SK-N-MC (cell line): ENCODE results near the gene FAM131C.
A peak's percentile ranks its signal among the peaks of the same experiment; 100 is the strongest.

Experiments
- DNase-seq: peaks from one replicate; pipeline ENCODE4 v3.0.0-alpha.2; 2011; ENCODE audit warnings: low read depth, low spot score
- H3K27ac ChIP-seq: fragments of 200-600 bp; sonication (generic); 2 replicates; pipeline ENCODE4 v1.5.1; 2016; ENCODE audit warnings: mixed run types
- H3K36me3 ChIP-seq: fragments of 200-600 bp; sonication (generic); 2 replicates; pipeline ENCODE4 v1.6.1; 2017; ENCODE audit warnings: antibody characterized with exemption, low read length, mixed read lengths; ENCODE audit not compliant: insufficient read depth
- H3K4me3 ChIP-seq: fragments of 200-600 bp; sonication (generic); 2 replicates; pipeline ENCODE4 v1.5.1; 2016
- H3K9ac ChIP-seq: fragments of 200-600 bp; sonication (generic); 2 replicates; pipeline ENCODE4 v1.8.0; 2017; ENCODE audit warnings: mixed run types, mixed read lengths; ENCODE audit not compliant: insufficient read length
- H3K9me3 ChIP-seq: fragments of 200-600 bp; sonication (generic); 2 replicates; pipeline ENCODE4 v1.6.1; 2017; ENCODE audit warnings: low read depth, mild to moderate bottlenecking, antibody characterized with exemption, low read length, moderate library complexity, mixed read lengths
- EZH2 ChIP-seq: fragments of 200-600 bp; sonication (generic); IDR thresholded peaks from one replicate; pipeline ENCODE4 v1.6.1; 2017; ENCODE audit warnings: antibody characterized with exemption
- FOXP2 ChIP-seq: optimal IDR thresholded peaks from 2 replicates; pipeline ENCODE3; 2011; ENCODE audit warnings: mild to moderate bottlenecking, moderate library complexity; ENCODE audit not compliant: insufficient read depth; ENCODE audit errors: extremely low read length, control extremely low read depth
- POLR2AphosphoS5 ChIP-seq: IDR thresholded peaks from 2 replicates; pipeline ENCODE4 v1.6.1; 2012; ENCODE audit warnings: mild to moderate bottlenecking, low read depth, low read length, borderline replicate concordance

The FAM131C gene

DNA sequence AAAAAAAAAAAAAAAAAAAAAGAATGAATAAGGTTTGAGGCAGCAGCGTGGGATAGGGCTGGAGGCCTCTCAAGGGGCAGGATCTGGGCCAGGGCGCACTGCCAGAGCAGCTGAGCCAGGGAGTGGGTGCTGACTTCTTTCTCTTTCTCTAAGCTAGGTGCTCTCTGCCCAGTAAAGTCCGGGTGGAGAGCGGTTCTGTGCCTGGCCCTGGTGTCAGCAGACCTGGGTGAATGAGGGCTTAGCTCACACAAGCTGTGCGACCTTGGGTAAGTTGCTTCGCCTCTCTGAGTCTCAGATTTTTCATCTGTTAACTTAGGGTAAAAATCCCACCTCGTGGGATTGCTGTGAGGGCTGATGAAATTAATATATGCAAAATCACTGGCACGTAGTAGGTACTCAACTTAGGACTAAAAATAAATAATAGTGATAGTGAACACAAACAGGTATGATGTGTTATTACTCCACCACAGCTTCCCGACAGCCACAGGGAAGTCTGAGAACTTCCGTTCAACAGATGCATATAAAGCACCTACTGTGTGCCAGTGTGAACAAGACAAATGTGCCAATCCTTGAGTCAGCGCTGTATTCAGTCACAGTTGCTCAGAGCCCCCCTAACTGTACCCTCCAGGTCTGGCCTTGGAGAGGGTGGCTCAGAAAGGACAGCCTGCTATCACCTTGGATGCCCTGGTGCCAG, 2.0 kb upstream of the FAM131C start:
- DNase-seq = no peak
- Histone ChIP-seq H3K27ac (no peak overlapping the region), H3K9ac (no peak overlapping the region), H3K36me3 (no peaks in the 10 kb centered on the region), H3K4me3 (no peak overlapping the region), H3K9me3 (no peaks in the 10 kb centered on the region)
- TF ChIP-seq EZH2 (no peak), FOXP2 (no peak), POLR2AphosphoS5 (no peak)

DNA sequence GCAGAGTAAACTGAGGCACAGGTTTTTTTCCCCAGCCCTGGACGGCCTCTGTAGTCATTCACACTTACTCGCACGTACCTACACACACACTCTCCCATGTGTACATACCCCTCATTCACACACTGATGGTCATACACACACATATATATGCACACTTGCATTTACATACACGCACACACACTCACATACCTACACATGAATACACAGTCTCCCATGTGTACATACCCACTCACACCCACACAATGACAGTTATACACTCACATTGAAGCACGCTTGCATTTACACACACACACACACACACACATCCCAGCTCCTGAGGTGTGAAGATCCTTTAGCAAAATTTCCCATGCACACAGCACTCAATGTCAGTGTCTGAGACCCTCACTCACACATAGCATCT, 766 bp upstream of the FAM131C start:
- Histone ChIP-seq H3K4me3 (no peak overlapping the region), H3K27ac (no peak overlapping the region), H3K9me3 (no peaks in the 10 kb centered on the region), H3K36me3 (no peaks in the 10 kb centered on the region), H3K9ac (no peak overlapping the region)
- no peak for DNase-seq
- TF ChIP-seq POLR2AphosphoS5 = no peak
- TF ChIP-seq EZH2 = no peak
- no peak for TF ChIP-seq FOXP2

DNA sequence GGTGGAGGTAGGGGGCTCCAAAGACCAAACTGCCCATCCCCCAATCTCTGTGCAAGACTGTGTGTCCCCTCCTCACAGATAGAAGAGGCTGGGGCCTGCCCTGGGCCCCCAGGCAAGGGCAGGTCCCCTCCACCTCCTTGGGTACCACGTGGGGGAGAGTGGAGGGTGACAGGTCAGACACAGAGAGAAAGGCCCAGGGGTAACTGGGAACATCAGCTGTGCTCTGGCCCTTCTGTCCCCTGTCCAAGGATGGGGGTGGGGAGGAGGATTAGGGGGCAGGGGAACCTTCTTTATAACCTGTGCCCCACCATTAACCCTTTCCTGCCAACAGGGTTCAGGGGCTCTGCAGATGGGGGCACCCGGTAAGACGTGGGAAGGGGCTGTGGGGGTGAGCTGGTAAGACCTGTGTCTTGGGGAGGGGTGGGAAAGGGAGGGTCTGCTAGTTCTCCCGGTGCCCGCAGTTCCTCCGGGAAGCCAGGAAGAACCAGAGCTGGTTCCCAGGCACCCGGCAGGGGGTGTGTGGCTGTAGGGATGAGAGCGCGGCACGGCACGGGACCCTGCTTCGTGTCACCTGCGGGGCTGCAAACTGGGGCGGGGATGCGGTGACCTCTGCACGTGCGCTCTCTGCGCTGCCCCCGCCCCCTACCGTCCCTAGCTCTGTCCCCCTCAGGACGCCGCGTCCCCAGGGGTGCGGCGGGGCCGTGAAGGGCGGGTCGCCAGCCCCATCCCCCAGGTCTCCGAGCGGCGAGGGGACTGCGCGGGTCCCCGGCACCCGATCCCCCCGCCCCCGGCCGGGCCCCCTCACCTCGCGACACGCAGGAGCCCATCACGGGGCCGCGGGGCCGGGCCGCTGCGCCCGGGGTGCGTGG, 601 bp downstream of the FAM131C start:
- Histone ChIP-seq H3K9ac (no peak overlapping the region), H3K27ac (no peak overlapping the region), H3K4me3 (peak overlapping the region; percentile 77), H3K36me3 (no peaks in the 10 kb centered on the region), H3K9me3 (no peaks in the 10 kb centered on the region)
- TF ChIP-seq POLR2AphosphoS5 = no peak
- no peak for TF ChIP-seq EZH2
- no peak for TF ChIP-seq FOXP2
- DNase-seq = no peak

- DNase-seq = no peak
- H3K9ac ChIP-seq = no peak overlapping the region
- no peak overlapping the region for H3K4me3 ChIP-seq
- H3K9me3 ChIP-seq = no peaks in the 10 kb centered on the region
- no peaks in the 10 kb centered on the region for H3K36me3 ChIP-seq
- no peak overlapping the region for H3K27ac ChIP-seq
- TF ChIP-seq POLR2AphosphoS5 (no peak), FOXP2 (no peak), EZH2 (no peak)
These were observed 1.4 kb downstream of the FAM131C start for GRCh38 chr1:16072095-16072494.

GRCh38 chr1:16071614-16072013, 1.8 kb downstream of the FAM131C start:
- no peak for DNase-seq
- Histone ChIP-seq H3K9ac (no peak overlapping the region), H3K27ac (no peak overlapping the region), H3K9me3 (no peaks in the 10 kb centered on the region), H3K4me3 (no peak overlapping the region), H3K36me3 (no peaks in the 10 kb centered on the region)
- no peak for TF ChIP-seq POLR2AphosphoS5
- TF ChIP-seq FOXP2 = no peak
- no peak for TF ChIP-seq EZH2

DNA sequence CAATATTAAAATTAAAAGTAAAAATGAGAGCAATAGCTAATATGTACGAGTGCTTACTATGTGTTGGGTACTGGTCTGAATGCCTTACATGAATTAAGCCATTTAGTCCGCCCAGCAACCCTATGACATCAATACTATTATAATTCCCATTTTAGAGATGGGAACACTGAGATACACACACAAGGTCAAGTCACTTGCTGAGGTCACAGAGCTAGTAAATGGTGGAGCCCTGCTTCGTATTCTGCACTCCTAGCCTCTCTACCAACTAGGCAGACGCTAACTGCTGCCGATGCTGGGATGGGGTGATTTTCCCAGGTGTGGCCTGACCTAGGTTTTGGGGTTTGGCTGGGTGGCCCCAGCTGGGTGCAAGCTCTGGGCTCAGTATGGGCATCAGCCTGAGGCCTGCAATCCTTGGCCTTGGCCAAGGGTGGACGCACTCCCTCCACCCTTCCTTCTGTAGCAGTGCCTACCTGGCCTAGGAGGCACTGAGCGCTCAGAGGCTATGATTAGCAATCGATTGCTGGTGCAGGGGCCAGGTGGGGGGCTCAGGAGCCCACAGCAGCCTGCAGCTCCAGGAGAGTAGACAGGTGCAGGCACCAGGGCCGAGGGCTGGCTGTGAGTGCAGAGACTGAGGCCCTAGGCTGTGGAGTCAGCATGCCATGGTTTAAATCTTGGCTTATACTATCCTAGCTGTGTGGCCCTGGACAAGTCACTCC, 2.7 kb downstream of the FAM131C start:
- TF ChIP-seq POLR2AphosphoS5 = no peak
- TF ChIP-seq EZH2 = no peak
- TF ChIP-seq FOXP2 = no peak
- no peak overlapping the region for H3K27ac ChIP-seq
- no peak overlapping the region for H3K9ac ChIP-seq
- no peaks in the 10 kb centered on the region for H3K9me3 ChIP-seq
- H3K36me3 ChIP-seq = no peaks in the 10 kb centered on the region
- H3K4me3 ChIP-seq = no peak overlapping the region
- no peak for DNase-seq

GRCh38 chr1:16068356-16069270, 4.8 kb downstream of the FAM131C start:
- DNase-seq = no peak
- Histone ChIP-seq H3K9me3 (no peaks in the 10 kb centered on the region), H3K9ac (no peak overlapping the region), H3K36me3 (no peaks in the 10 kb centered on the region), H3K4me3 (no peak overlapping the region), H3K27ac (no peak overlapping the region)
- TF ChIP-seq EZH2 (no peak), POLR2AphosphoS5 (no peak), FOXP2 (no peak)
